ENCODE results near the gene BABAM2. TPM values are rescaled to one million over a fixed set of nuclear protein-coding genes. Genes with fewer than 3 reads are reported as not detected.

BABAM2 gene
- total and polyA plus RNA-seq, 2 of the 4 experiments (the other 2 are of a cell fraction), result 20.9 to 23.1 TPM

GRCh38 chr2:27856386-27856785 lies 34.1 kb upstream of the BABAM2 start:
- no peak overlapping the region for H3K27ac ChIP-seq (ENCODE audit: insufficient read depth, low read length)
- POLR2A ChIA-PET (ENCODE audit: unreplicated experiment), result no interaction called here

More at GRCh38 chr2:27856386-27856785, 34.1 kb upstream of the BABAM2 start:
- Histone ChIP-seq H4K91ac (ENCODE audit: insufficient read depth, low read depth, low read length) (peak overlapping the region; percentile 10; the same call in 1 of the 2 replicates), H4K20me1 (ENCODE audit: insufficient read depth, low read length) (no peaks in the 10 kb centered on the region), H3K23ac (ENCODE audit: low read depth, low read length) (no peak overlapping the region), H3K4me3 (ENCODE audit: insufficient read depth, low read depth, low read length) (no peak overlapping the region), H2BK20ac (ENCODE audit: low read depth, low read length) (peak overlapping the region; percentile 36; the same call in 1 of the 2 replicates), H3K9me1 (ENCODE audit: insufficient read depth, low read length) (peaks cover 10% of the 10 kb centered on the region; the same call in 1 of the 2 replicates), H3K9ac (ENCODE audit: low read depth, low read length) (no peak overlapping the region), H2AFZ (replicated peaks; ENCODE audit: low read length, poor library complexity) (no peak overlapping the region), H3K36me3 (ENCODE audit: control insufficient read depth, insufficient read depth, low read length) (no peaks in the 10 kb centered on the region), H3K27me3 (ENCODE audit: control insufficient read depth, insufficient read depth, low read length) (no peaks in the 10 kb centered on the region), H2BK120ac (ENCODE audit: low read depth, low read length) (peak overlapping the region; percentile 60), H3K4me1 (ENCODE audit: control insufficient read depth, insufficient read depth, low read length) (peaks cover 15% of the 10 kb centered on the region), H4K8ac (ENCODE audit: low read depth in 2 of 2, low read length in 2 of 2) (no peak overlapping the region; a peak in 1 of 4 replicates), H2BK15ac (ENCODE audit: low read depth, low read length) (no peak overlapping the region), H3K4me2 (ENCODE audit: low read depth, low read length) (no peak overlapping the region), H3K79me1 (ENCODE audit: low read depth in 1 of 2, low read length in 2 of 2) (0 out of 4 replicates have a peak, but pooled peaks cover 0 to 3% of the 10 kb centered on the region in 2 experiments), H3K18ac (ENCODE audit: low read depth, low read length) (peak overlapping the region; percentile 74; the same call in 1 of the 2 replicates), H2AK5ac (ENCODE audit: low read depth, low read length) (no peak overlapping the region), H3K56ac (ENCODE audit: extremely low read depth, insufficient read depth, low read length) (no peak overlapping the region), H2BK5ac (ENCODE audit: low read depth, low read length, poor library complexity, severe bottlenecking) (peak overlapping the region; percentile 38), H3K4ac (ENCODE audit: low read depth, low read length) (peak overlapping the region; percentile 12; the same call in 1 of the 2 replicates), H4K5ac (ENCODE audit: low read depth, low read length) (no peak overlapping the region), H3K9me3 (ENCODE audit: control insufficient read depth, insufficient read depth, low read length) (no peaks in the 10 kb centered on the region), H3K14ac (replicated peaks; ENCODE audit: low read depth, low read length) (no peak overlapping the region; the same call in 1 of the 2 replicates), H2AK9ac (replicated peaks; ENCODE audit: low read depth, low read length, poor library complexity) (no peak overlapping the region)
- no peak for TF ChIP-seq CEBPB (IDR thresholded peaks at IDR 0.05; ENCODE audit: low read depth, low read length)
- no peak for TF ChIP-seq ELK1 (IDR thresholded peaks at IDR 0.05; ENCODE audit: borderline replicate concordance, low read depth, low read length)
- TF ChIP-seq RAD21 (IDR thresholded peaks at IDR 0.05; ENCODE audit: low read length), result no peak
- TF ChIP-seq FOS (IDR thresholded peaks at IDR 0.05; ENCODE audit: low read depth, low read length), result no peak
- no peak for TF ChIP-seq RFX5 (IDR thresholded peaks at IDR 0.05; ENCODE audit: low read depth, low read length)
- no peak for TF ChIP-seq CHD1 (IDR thresholded peaks at IDR 0.05; ENCODE audit: low read depth, low read length)
- no peak for TF ChIP-seq MAFK (IDR thresholded peaks at IDR 0.05; ENCODE audit: low read depth, low read length)
- TF ChIP-seq MXI1 (IDR thresholded peaks at IDR 0.05; ENCODE audit: borderline replicate concordance, low read depth, low read length), result no peak
- TF ChIP-seq BHLHE40 (IDR thresholded peaks at IDR 0.05; ENCODE audit: low read depth, low read length), result no peak
- no peak for TF ChIP-seq CTCF (conservative IDR thresholded peaks at IDR 0.05; ENCODE audit: low read depth, low read length)
- TF ChIP-seq NFE2L2 (IDR thresholded peaks at IDR 0.05; ENCODE audit: low read depth, low read length), result no peak
- TF ChIP-seq RCOR1 (IDR thresholded peaks at IDR 0.05; ENCODE audit: insufficient replicate concordance, low read length), result no peak
- no peak for TF ChIP-seq USF2 (IDR thresholded peaks at IDR 0.05; ENCODE audit: low read depth, low read length)
- TF ChIP-seq MAZ (IDR thresholded peaks at IDR 0.05; ENCODE audit: borderline replicate concordance, low read depth, low read length), result no peak
- TF ChIP-seq POLR2A (IDR thresholded peaks at IDR 0.05; ENCODE audit: low read depth, low read length), result no peak
- TF ChIP-seq SMC3 (IDR thresholded peaks at IDR 0.05; ENCODE audit: low read depth, low read length), result no peak
- no TSS peak for BruUV-seq (replicated peaks)
- dilution Hi-C loops (cut with HindIII; ENCODE audit: low sequenced_read_pairs, unreplicated experiment), result no loop called here
- WGBS, 2 experiments (ENCODE audit: extremely low coverage in 2 of 2, insufficient read length in 1 of 2), result no CpG with 5 or more reads among the region's 3 CpGs
- ATAC-seq (ENCODE audit: low read depth) (no peak), DNase-seq (no peak)
- CTCF ChIA-PET, result interaction anchor here (1.4 kb wide), 1 partner anchor 9 kb away, joined by 5 read pairs; no protein-coding TSS in a partner anchor
- in situ Hi-C loops (cut with MboI; ENCODE audit: low sequenced_read_pairs), result no loop called here
- intact Hi-C loops (cut with micrococcal nuclease), result no loop called here
